Measurements from ENCODE around the gene KDM5A. TPM values are rescaled to one million over a fixed set of nuclear protein-coding genes. Genes with fewer than 3 reads are reported as not detected.

Gene KDM5A
- total RNA-seq, 1 experiment from 2014 or later = 56.9 TPM

DNA sequence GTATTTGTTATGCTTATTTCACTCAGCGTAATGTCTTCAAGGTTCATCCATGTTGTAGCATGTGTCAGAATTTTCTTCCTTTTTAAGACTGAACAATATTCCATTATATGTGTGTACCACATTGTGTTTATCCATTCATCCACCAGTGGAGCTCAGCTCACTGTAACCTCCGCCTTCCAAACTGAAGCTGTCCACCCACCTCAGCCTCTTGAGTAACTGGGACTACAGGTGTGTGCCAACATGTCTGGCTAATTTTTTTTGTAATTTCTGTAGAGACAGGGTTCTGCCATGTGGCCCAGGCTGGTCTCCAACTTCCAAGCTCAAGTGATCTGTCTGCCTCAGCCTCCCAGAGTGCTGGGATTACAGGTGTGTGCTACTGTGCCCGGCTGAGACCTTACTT, 33.4 kb upstream of the KDM5A start:
- no peaks in the 10 kb centered on the region for H3K79me2 ChIP-seq (ENCODE audit: insufficient read depth, low read length)
- H3K36me3 Mint-ChIP-seq (ENCODE audit: insufficient read depth in 1 of 3, low read depth in 3 of 3) = peaks cover 30 to 61% (median 58%) of the 10 kb centered on the region in 3 experiments

More for the DNA sequence above, 33.4 kb upstream of the KDM5A start:
- H3K56ac ChIP-seq (ENCODE audit: insufficient read length, low read depth, low read length) = no peak overlapping the region
- no peak overlapping the region for H3K14ac ChIP-seq (ENCODE audit: insufficient read depth, low read length)
- no peak overlapping the region for H3K23ac ChIP-seq (ENCODE audit: insufficient read length, low read depth, low read length)
- H2BK120ac ChIP-seq (ENCODE audit: low read depth, low read length, poor library complexity, severe bottlenecking) = no peak overlapping the region
- H3K9me3 ChIP-seq (ENCODE audit: control insufficient read depth, low read depth, low read length) = no peaks in the 10 kb centered on the region
- no peak overlapping the region for H4K8ac ChIP-seq (replicated peaks; ENCODE audit: insufficient read length, low read depth, low read length)
- no peaks in the 10 kb centered on the region for H3K4me1 Mint-ChIP-seq
- no peaks in the 10 kb centered on the region for H4K20me1 ChIP-seq (ENCODE audit: control insufficient read depth, insufficient read depth, insufficient read length)
- H4K91ac ChIP-seq (ENCODE audit: insufficient read length, low read depth, low read length) = no peak overlapping the region
- H3K27me3 ChIP-seq (ENCODE audit: insufficient read depth, low read length) = no peaks in the 10 kb centered on the region
- no peak overlapping the region for H2AFZ ChIP-seq (ENCODE audit: low read length)
- H3K79me1 ChIP-seq (ENCODE audit: insufficient read depth, low read depth, low read length, poor library complexity, severe bottlenecking) = no peaks in the 10 kb centered on the region
- H3K23me2 ChIP-seq (ENCODE audit: insufficient read length, low read depth, low read length, poor library complexity, severe bottlenecking) = no peaks in the 10 kb centered on the region
- no peak overlapping the region for H2AK5ac ChIP-seq (ENCODE audit: insufficient read length, low read length)
- TF ChIP-seq, protein P1, sequence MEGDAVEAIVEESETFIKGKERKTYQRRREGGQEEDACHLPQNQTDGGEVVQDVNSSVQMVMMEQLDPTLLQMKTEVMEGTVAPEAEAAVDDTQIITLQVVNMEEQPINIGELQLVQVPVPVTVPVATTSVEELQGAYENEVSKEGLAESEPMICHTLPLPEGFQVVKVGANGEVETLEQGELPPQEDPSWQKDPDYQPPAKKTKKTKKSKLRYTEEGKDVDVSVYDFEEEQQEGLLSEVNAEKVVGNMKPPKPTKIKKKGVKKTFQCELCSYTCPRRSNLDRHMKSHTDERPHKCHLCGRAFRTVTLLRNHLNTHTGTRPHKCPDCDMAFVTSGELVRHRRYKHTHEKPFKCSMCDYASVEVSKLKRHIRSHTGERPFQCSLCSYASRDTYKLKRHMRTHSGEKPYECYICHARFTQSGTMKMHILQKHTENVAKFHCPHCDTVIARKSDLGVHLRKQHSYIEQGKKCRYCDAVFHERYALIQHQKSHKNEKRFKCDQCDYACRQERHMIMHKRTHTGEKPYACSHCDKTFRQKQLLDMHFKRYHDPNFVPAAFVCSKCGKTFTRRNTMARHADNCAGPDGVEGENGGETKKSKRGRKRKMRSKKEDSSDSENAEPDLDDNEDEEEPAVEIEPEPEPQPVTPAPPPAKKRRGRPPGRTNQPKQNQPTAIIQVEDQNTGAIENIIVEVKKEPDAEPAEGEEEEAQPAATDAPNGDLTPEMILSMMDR (conservative IDR thresholded peaks at IDR 0.05) = no peak
- no peak overlapping the region for H2BK20ac ChIP-seq (ENCODE audit: low read depth, low read length, poor library complexity, severe bottlenecking)
- H4K5ac ChIP-seq (ENCODE audit: insufficient read length, low read depth, low read length) = no peak overlapping the region
- H3K4me3 Mint-ChIP-seq = no peak overlapping the region
- no peak overlapping the region for H3K4me2 ChIP-seq (ENCODE audit: insufficient read depth, insufficient read length, low read length)
- no peak overlapping the region for H3T11ph ChIP-seq (ENCODE audit: low read length)
- no peak overlapping the region for H3K4ac ChIP-seq (ENCODE audit: low read depth, low read length)
- no peaks in the 10 kb centered on the region for H3K4me1 ChIP-seq (ENCODE audit: insufficient read depth, low read length)
- no peaks in the 10 kb centered on the region for H3K27me3 Mint-ChIP-seq (ENCODE audit: low read depth)
- no peaks in the 10 kb centered on the region for H3K9me3 Mint-ChIP-seq
- no peak overlapping the region for H2BK5ac ChIP-seq (ENCODE audit: insufficient read length, low read length)
- H2BK15ac ChIP-seq (ENCODE audit: low read depth, low read length) = no peak overlapping the region
- no peak overlapping the region for H3K9ac ChIP-seq (ENCODE audit: extremely low read depth, insufficient read length, low read length)
- no peak overlapping the region; a peak in 1 of 7 replicates for H3K27ac Mint-ChIP-seq
- no peak for DNase-seq
- no peak overlapping the region for H2BK12ac ChIP-seq (ENCODE audit: insufficient read length, low read depth, low read length)
- no peak overlapping the region for H3K27ac ChIP-seq (ENCODE audit: insufficient read length, low read depth, low read length)
- H3K18ac ChIP-seq (ENCODE audit: insufficient read length, low read depth, low read length) = no peak overlapping the region
- WGBS (ENCODE audit: extremely low coverage, insufficient read length, low lambda C conversion rate) = no CpG with 5 or more reads among the region's 3 CpGs

Measured in H9 (cell line).